NT2/D1 (cell line): ENCODE data around the gene RBM26.

ENCODE experiments used
- SUZ12 ChIP-seq: IDR thresholded peaks from 2 replicates; pipeline ENCODE4 v1.6.1; 2011; ENCODE audit not compliant: insufficient read length, insufficient read depth; ENCODE audit errors: extremely low read depth
- YY1 ChIP-seq: IDR thresholded peaks from 2 replicates; pipeline ENCODE4 v1.6.1; 2011; ENCODE audit not compliant: insufficient read length, insufficient read depth
- ZNF274 ChIP-seq: IDR thresholded peaks from 2 replicates; pipeline ENCODE4 v1.6.1; 2011; ENCODE audit warnings: mild to moderate bottlenecking, low read depth, low read length

DNA sequence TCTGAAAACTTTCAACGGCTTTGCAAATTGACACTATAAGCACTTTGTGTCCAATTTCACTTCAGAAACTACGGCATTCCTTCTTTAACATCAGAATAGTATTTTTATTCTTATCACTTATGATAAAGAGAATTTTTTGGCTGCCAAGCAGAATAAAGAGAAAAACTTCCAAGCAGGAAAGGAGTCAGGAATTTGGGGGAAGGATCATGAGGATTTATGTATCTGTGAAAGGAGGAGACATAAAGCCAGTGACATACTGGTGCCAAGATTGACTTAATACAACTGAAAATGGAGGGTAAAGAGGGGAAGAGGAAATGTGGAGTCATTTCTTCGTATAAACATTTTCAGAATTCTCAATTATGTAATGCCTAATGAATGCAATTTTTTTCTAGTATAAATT lies 94.7 kb downstream of the RBM26 start:
- TF ChIP-seq SUZ12 = no peak
- TF ChIP-seq YY1 = no peak
- TF ChIP-seq ZNF274 = no peak
